NCI-H748 (cell line): ENCODE results near the gene ZBTB1.

Source experiments
- DNase-seq: peaks from one replicate; lab custom pipeline; 2025; ENCODE audit not compliant: unreplicated experiment; lab: John Stamatoyannopoulos, UW

Gene ZBTB1, protein sequence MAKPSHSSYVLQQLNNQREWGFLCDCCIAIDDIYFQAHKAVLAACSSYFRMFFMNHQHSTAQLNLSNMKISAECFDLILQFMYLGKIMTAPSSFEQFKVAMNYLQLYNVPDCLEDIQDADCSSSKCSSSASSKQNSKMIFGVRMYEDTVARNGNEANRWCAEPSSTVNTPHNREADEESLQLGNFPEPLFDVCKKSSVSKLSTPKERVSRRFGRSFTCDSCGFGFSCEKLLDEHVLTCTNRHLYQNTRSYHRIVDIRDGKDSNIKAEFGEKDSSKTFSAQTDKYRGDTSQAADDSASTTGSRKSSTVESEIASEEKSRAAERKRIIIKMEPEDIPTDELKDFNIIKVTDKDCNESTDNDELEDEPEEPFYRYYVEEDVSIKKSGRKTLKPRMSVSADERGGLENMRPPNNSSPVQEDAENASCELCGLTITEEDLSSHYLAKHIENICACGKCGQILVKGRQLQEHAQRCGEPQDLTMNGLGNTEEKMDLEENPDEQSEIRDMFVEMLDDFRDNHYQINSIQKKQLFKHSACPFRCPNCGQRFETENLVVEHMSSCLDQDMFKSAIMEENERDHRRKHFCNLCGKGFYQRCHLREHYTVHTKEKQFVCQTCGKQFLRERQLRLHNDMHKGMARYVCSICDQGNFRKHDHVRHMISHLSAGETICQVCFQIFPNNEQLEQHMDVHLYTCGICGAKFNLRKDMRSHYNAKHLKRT

DNA sequence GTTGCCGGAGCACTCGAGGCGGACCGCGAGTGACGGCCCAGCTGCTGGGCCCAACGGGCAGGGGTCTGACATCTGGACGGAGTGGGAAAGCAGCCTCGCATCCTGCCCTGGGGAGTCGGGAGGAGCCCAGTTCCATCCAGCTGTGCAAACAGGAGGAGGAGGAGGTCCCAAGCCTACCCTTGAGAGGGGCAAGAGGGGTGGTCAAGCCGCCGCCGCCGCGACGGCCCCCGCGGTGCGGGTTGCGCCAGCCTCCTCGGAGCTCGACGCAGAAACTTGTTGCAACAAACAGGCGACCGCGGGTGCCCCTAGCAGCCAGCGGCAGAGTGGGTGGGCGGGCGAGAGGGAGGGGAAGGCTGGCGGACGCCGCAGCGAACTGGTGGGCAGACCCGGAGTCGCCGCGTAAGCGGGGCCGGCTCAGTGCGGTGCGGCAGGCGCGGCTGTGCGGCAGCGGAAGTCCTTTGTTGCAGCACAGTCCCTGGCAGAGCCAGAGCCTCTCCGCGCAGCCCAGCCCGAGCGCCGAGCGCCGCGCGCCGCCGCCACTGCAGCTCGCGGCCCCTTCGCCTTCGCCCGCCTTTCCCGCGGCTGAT is at the start of gene ZBTB1:
ZBTB1 (plus strand) TSS at position 461 of the 587 bp plus-strand sequence. CDS start 16,735 bp downstream, outside the sequence.
- peak; percentile 93 for DNase-seq

DNA sequence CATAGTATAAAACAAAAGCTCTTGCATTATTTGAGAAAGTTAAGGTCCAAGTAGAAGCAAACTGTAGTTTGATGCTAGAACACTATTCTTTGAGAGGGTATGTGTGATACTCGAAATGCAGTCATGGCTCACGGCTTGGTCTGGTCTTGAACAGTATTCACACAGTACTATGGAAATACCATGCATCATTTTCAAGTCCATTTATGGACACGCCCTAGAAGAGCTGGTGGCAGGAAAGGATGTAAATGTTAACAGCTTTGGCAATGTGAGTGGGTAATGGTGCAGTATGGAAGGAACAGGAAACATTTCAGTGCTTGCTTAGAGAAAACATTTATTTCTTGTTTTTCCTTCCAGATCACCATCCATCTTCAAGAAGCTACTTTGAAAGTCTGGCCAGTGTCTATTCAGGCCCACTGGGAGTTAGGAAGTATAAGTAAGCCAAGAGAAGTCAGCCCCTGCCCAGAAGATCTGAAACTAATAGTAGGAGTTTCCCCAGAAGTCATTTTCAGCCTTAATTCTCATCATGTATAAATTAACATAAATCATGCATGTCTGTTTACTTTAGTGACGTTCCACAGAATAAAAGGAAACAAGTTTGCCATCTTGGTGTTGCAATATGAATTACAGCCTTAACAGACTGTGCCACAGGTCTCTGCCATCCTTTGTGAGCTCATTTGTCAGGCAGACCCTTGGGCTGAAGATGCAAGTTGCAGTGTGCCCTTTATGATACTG is 45.0 kb upstream of the ZBTB1 start:
- no peak for DNase-seq

DNA sequence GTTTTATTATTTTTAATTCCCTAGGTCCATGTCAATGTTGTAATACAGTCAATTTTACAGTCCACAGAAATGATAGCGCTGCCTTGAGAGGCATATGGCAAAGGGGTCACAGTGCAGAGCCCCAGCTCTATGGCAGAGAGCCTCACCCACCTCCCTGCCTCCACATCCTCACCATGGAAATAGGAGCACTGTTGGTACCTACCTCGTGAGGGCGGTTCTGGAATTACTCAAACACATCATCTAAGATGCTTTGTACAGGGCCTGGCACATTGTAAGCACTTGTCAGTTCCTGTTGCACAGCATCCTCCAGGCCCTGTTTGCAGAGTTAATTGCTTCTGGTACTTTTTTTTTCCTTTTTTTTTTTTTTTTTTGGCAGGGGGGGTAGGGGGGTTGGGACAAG is 43.3 kb upstream of the ZBTB1 start:
- DNase-seq = no peak

DNA sequence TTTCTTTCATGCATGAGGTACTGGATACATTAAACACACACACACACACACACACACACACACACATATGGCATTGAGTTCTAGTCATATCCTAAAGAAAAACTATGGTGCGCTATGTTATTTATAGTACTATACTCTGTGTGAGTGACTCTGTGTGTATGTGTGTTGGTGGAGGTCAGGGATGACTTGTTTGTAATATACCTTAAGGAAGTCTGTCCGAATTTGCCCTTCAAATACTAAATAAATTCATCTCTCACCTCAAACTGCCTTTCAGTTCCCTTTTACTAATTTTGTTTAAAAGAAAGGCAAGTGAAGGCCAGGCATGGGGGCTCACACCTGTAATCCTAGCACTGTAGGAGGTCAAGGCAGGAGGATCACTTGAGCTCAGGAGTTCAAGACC is 41.4 kb upstream of the ZBTB1 start:
- no peak for DNase-seq

DNA sequence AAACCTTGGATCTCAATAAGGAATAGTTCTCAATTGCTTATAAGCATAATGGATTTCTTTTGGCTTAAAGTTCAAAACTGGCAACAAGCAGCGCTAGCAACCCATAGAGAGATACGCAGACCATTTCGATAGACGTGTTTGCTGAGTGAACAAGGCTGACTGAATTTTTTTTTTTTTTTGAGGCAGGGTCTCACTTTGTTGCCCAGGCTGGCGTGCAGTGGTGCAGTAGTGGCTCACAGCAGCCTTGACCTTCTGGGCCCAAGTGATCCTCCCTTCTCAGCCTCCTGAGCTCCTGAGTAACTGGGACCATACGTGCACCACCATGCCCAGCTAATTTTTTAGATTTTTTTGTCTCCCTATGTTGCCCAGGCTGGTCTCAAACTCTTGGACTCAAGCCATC is 40.7 kb upstream of the ZBTB1 start:
- no peak for DNase-seq

DNA sequence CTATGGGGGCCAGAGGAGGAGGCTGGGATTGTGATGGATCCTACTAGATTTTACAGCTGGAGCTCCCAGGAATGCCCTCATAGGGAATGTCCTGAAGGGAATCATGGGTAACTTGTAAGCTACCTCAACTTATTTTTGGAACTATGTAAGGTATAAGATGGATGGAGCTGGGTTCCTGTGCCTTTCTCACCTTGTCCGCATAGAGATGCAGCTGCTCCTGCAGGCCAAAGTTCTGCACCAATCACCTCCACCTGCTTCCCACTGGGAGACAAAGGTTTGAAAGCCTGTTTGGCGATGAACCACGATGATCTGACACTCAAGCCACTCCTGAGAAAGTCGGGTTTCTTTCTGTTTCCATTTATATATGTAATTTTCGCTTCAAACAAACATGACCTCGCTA is 39.9 kb upstream of the ZBTB1 start:
- DNase-seq = peak; percentile 71

DNA sequence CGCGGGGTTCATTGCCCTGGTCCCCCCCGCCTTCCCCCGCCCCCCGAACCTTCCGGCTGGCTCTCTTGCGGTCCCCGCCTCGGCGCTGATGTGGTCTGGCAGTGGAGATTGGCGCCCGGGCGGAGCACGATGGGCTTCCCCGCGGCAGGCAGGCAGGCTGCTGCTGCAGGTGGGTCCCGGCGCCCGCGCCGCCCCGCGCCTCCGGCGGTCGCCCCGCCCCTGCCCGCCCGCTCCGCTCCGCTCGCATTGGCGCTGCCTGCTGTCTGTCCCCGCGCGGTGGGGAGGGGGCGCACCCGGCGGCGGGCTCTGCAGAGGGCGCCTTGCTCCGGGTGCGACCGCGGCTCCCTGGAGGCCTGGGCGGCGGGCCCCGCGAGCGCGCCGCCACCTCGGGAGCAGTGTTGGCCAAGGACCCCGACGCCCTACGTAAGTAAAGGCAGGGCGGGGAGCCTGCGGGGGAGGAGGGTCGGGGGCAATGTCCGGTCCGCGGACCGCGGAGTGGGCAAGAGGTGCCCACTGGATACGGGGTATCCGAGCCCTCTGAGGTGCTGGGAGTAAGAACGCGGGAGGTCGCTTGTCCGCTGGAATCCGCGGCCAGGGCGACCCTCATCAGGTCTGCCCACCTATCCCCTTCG is 39.3 kb upstream of the ZBTB1 start, which contains the start of gene AKAP5:
AKAP5 (plus strand) TSS at position 309 of the 632 bp plus-strand sequence. CDS start 2,896 bp downstream, outside the sequence.
- peak; percentile 85 for DNase-seq

DNA sequence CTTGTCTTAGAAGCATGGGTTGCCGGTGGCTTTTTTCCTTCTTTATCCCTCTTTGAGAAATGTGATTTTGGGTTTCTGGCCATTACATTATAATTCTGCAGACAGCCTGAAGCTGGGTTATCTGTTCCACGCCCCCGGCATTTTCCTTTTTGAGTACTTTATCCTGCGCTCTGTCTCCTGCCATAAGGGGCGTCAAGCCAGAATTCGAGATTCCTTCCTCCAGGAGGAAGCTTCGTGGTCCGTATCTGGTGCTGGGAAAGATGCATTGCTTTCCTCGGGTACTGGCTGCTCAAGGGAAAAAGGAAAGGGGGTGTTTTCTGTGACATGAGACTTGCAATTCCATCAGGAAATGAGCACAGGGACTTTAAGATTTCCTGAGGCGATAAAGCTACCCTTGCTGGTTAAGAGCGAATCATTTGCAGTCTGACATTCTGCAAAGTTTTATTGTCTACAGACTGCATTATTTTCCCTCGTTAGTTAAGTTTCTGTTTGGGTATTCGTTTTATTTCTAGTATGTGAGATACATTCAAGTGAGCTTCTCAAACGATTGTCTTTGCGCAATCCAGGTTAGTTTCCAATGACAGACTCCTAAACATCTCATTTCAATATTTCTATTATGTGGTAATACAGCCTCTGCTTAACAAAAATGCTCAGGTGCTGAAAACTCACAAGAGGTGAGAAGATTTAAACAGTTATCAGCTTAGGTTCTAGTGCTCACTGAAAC is 38.6 kb upstream of the ZBTB1 start:
- DNase-seq = peak; percentile 57

DNA sequence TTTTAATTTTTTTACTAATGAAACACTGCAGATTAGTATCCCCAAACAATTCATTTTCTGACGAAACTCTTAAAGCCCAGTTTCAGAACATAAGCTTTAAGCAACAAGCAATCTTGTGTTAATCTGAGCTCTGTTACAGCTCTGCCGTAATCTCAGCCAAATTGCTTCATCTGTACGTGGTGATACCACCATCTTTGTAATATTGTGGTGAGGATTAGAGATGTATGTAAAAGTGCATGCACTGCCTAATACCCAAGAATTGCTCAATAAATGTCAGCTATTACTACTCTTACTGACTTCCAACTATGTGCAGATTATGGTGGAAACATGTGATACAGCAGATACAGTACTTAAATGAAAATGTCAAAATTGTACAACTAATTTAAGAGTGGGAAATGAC is 37.5 kb upstream of the ZBTB1 start:
- DNase-seq = no peak

DNA sequence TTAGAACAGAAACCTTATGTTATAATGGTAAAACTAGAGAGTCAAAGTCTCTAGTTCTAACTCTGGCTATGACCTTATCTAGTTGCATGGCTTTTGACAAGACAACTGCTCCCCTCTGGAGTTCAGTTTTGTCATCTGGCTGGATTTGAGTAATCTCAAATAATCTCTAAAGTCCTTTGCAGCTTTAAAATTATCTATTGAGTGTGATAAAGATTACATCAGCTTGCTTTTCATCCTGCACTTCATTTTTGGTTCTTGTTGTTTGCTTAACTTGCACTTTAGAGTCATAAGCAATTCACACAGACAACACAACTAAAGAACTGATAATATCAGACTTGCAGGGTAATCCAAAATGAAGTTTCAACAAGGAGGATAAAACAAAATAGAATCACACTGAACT is 37.0 kb upstream of the ZBTB1 start:
- DNase-seq = no peak

DNA sequence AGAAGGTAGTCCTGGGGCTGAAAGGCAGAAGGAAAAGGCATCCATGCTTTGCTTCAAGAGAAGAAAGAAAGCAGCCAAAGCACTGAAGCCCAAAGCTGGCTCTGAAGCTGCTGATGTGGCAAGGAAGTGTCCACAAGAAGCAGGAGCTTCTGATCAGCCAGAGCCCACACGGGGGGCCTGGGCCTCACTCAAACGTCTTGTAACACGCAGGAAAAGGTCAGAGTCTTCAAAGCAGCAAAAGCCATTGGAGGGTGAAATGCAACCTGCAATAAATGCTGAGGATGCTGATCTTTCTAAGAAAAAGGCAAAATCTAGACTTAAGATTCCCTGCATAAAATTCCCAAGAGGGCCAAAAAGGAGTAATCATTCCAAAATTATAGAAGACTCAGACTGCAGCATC is 36.1 kb upstream of the ZBTB1 start:
- no peak for DNase-seq

DNA sequence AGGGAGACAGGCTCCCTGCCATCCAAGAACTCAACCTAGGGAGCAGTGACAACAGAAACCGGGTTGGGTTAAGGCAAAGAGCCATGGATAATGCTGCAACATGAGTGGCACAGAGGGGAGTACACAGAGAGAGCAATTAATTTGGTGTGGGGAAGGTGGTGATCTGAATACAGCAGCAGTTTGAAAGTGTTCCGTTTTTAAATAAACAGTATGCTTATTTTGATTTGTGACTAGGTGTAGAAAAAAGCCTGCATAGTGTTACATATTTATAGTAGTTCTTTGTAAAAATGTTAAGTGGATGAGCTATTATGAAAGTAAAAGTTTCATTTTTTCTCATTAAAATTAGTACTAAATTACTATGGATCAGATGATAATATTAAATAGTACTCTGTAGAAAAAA is 30.5 kb upstream of the ZBTB1 start:
- no peak for DNase-seq

DNA sequence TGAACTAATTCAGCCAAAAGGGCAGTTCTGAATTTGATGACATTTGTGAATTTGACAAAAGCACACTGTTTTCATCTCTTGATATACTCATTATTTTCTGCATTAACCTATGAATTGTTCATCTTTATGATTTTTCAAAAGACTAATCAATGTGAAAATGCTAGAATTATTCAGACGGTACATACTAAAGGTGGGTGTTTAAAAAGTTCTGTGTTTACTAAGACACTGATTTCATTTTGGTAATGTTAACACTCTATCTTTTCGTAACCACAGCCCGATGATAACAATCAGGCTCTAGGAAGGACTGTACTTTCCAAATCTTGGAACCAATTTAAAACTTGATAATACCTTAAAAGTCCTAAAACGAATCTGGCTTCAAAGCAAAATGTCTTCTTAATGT is 29.9 kb upstream of the ZBTB1 start:
- no peak for DNase-seq

DNA sequence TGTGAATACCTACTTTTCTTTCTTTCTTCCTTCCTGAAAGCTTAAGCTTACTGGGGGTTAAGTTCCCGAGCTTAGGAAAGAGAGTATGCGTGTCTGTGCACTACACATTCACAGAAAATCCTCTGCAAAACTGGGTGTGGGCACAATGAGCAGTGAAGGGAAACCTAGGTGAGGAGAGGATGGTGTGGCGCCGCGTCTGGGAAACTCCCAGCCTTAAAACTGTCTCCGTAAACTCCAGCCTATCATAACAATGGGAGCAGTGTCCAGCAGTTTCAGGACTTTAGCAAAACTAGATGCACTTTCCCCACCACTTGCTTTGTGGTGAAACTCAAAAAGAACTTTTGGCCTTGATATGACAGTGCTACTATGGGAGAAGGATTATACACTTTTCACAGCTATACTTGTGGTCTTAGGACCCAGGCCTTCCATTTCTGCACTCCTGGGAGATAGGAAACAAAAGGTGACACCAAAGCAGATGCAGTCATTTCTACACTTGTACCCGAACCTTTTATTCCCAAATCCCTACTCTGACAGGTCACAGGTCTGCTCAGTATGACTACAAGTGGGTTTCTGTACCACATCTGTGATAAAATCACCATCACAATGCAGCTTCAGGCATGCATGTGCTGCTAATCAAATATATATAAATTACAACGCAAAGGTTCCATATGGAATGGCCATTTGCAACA is 28.8 kb upstream of the ZBTB1 start:
- DNase-seq = no peak

DNA sequence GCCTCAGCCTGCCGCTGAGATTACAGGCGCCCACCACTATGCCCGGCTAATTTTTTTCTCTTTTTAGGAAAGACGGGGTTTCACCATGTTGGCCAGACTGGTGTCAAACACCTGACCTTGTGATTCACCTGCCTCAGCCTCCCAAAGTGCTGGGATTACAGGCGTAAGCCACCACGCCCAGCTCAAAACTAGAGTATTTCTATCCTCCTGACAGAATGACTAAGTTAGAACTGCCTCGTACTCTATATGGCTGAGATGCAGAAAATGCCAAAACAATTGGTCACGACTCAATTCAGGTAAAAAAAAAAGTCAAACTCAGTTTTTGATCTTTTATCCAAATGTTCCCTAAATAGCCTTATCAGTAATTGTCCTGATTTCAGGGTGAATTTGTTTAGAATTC is 28.1 kb upstream of the ZBTB1 start:
- DNase-seq = no peak

DNA sequence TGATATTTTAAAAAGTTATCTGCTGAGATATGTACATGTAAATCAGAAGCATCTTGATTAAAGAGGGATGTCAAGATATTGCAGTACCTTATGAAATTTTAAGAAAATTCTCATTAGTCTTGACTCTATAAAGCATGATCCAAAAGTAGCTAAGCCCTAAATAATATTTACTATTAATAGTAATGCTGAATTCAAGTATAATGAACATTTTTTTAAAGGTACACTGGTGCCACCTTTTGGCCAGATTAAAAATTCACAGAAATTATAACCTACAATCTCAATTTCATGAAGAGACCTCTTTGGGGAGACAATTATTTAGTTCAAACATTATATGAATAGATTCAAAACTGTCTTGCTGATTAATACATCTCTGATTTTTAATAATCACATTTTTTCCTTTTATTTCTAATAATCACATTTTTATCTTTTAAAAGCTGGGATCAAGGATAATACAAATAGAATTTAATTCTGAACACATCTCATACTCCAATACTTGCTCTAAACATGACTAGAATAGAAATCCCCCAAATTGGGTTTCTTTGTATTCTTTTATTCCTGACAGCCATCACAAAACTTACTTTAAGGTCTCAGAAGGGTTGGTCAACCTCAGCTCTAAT is 25.8 kb upstream of the ZBTB1 start:
- peak; percentile 17 for DNase-seq

DNA sequence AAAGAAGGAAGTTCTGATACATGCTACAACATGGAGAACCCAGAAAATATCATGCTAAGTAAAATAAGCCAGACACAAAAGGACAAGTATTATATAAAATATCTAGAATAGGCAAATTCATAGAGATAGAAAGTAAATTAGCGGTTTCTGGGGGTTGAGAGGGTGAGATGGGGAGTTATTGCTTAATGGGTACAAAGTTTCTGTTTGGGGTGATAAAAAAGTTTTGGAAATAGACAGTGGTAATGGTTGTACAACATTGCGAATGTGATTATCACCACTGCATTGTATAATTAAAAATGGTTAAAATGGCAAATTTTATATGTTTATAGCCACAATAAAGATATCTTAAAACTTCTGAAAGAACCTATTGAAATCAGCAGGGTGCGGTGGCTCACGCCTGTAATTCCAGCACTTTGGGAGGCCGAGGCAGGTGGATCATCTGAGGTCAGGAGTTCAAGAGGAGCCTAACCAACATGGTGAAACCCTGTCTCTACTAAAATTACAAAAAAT is 15.9 kb upstream of the ZBTB1 start:
- DNase-seq = no peak

DNA sequence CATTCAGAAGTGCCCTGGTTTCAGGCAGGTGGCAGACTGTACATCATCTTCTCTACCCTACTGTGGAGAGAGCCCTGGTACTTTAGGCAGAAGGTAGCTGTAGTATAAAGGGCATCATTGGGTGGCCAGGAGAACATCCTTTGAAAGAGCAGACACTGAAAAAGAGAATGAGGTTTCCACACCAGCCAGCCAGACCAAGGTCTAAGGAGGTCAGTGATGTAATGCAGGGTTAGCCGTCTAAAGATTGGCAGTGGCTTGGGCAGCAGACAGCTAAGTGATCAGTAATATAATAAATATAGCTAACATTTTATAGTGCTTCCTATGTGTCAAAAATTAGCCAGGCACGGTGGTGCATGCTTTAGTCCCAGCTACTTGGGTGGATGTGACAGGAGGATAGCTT is 12.9 kb upstream of the ZBTB1 start:
- no peak for DNase-seq

DNA sequence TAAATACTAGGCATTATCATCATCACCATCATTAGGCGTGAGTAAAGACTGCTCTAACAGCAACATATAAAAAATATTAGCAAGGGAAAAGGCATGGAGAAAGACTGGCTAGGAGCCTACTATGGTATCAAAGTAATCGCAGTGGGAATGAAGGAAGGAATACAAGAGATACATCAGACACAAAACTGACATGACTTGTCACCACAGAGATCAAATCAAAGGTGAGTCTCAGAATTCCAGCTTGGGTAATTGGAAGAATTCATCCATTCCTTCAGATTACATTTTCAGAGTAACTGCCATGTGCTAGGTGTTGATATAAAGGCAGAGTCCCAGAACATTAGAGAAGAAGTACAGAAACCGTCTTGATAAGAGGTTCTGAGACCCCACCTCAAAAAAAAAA is 11.1 kb upstream of the ZBTB1 start:
- no peak for DNase-seq
